Raji (cell line): ENCODE data around the gene MEIS2.

Experiments
- POLR2A ChIP-seq: IDR thresholded peaks from 2 replicates; pipeline ENCODE4 v1.6.1; 2011; ENCODE audit warnings: low read depth, low read length, control low read depth; ENCODE audit not compliant: insufficient read depth

The MEIS2 gene

GRCh38 chr15:36942248-36942827 is 158.0 kb downstream of the MEIS2 start:
- TF ChIP-seq POLR2A = no peak

GRCh38 chr15:36941798-36942197 is 158.6 kb downstream of the MEIS2 start:
- TF ChIP-seq POLR2A = no peak

GRCh38 chr15:36940636-36941260 is 159.6 kb downstream of the MEIS2 start:
- no peak for TF ChIP-seq POLR2A

GRCh38 chr15:36940219-36940618 is 160.1 kb downstream of the MEIS2 start:
- TF ChIP-seq POLR2A = no peak

- TF ChIP-seq POLR2A = no peak
Observed at GRCh38 chr15:36938764-36939163, 161.6 kb downstream of the MEIS2 start.

- TF ChIP-seq POLR2A = no peak
Observed at GRCh38 chr15:36938131-36938530, 162.2 kb downstream of the MEIS2 start.

- TF ChIP-seq POLR2A = no peak
Observed at GRCh38 chr15:36936613-36937012, 163.7 kb downstream of the MEIS2 start.

- no peak for TF ChIP-seq POLR2A
Observed at GRCh38 chr15:36933255-36933990, 166.9 kb downstream of the MEIS2 start.

GRCh38 chr15:36932070-36932469 is 168.3 kb downstream of the MEIS2 start:
- no peak for TF ChIP-seq POLR2A

GRCh38 chr15:36931434-36931833 is 168.9 kb downstream of the MEIS2 start:
- no peak for TF ChIP-seq POLR2A

GRCh38 chr15:36926427-36926825 is 173.9 kb downstream of the MEIS2 start:
- TF ChIP-seq POLR2A = no peak

GRCh38 chr15:36925653-36926426 is 174.5 kb downstream of the MEIS2 start:
- no peak for TF ChIP-seq POLR2A

GRCh38 chr15:36925049-36925448 is 175.3 kb downstream of the MEIS2 start:
- TF ChIP-seq POLR2A = no peak

- no peak for TF ChIP-seq POLR2A
Observed at GRCh38 chr15:36924034-36924433, 176.3 kb downstream of the MEIS2 start.

GRCh38 chr15:36921484-36922091 is 178.8 kb downstream of the MEIS2 start:
- TF ChIP-seq POLR2A = no peak
